22Rv1 (cell line): Measurements from ENCODE around the gene MIS18BP1.

Source experiments
- H3K27ac ChIP-seq: fragments of 450-650 bp; 2 replicates; pipeline ENCODE4 v1.5.1; 2017
- CTCF ChIP-seq: fragments of 450-650 bp; IDR thresholded peaks from 2 replicates; pipeline ENCODE4 v1.5.1; 2017; ENCODE audit warnings: mild to moderate bottlenecking
- ZFX ChIP-seq: fragments of 450-650 bp; IDR thresholded peaks from 2 replicates; pipeline ENCODE4 v1.6.1; 2017; ENCODE audit warnings: antibody characterized with exemption, borderline replicate concordance

The MIS18BP1 gene

GRCh38 chr14:45271858-45272537 is 19.0 kb upstream of the MIS18BP1 start:
- H3K27ac ChIP-seq = no peak overlapping the region

GRCh38 chr14:45270031-45270430 is 17.0 kb upstream of the MIS18BP1 start:
- no peak overlapping the region for H3K27ac ChIP-seq
- no peak for TF ChIP-seq ZFX

More at GRCh38 chr14:45271858-45272537, 19.0 kb upstream of the MIS18BP1 start:
- TF ChIP-seq ZFX (no peak), CTCF (no peak)

- H3K27ac ChIP-seq = no peak overlapping the region
- TF ChIP-seq ZFX (no peak), CTCF (no peak)
Measured at GRCh38 chr14:45267071-45267470, 14.1 kb upstream of the MIS18BP1 start.

- TF ChIP-seq CTCF (no peak), ZFX (no peak)
- H3K27ac ChIP-seq = no peak overlapping the region
Measured at GRCh38 chr14:45262637-45263036, 9.6 kb upstream of the MIS18BP1 start.

- no peak overlapping the region for H3K27ac ChIP-seq
- TF ChIP-seq CTCF (no peak), ZFX (no peak)
Measured at GRCh38 chr14:45261209-45261608, 8.2 kb upstream of the MIS18BP1 start.

GRCh38 chr14:45258805-45259204 is 5.8 kb upstream of the MIS18BP1 start:
- TF ChIP-seq ZFX = no peak
- TF ChIP-seq CTCF = no peak
- no peak overlapping the region for H3K27ac ChIP-seq

- no peak overlapping the region for H3K27ac ChIP-seq
- no peak for TF ChIP-seq CTCF
- no peak for TF ChIP-seq ZFX
Measured at GRCh38 chr14:45258073-45258472, 5.1 kb upstream of the MIS18BP1 start.

GRCh38 chr14:45254771-45255170 is 1.8 kb upstream of the MIS18BP1 start:
- peak overlapping the region; percentile 97 for H3K27ac ChIP-seq
- TF ChIP-seq CTCF (no peak), ZFX (no peak)
